ENCODE data around the gene C18orf54. TPM values are rescaled to one million over a fixed set of nuclear protein-coding genes. Genes with fewer than 3 reads are reported as not detected.
"Not testable (repeated sequence)": the region's sequence is repeated elsewhere in the genome, so short reads cannot be mapped to it uniquely, and the experiment has no call there.

Gene C18orf54
- 5.0 TPM for polyA plus RNA-seq (ENCODE audit: insufficient read length)

DNA sequence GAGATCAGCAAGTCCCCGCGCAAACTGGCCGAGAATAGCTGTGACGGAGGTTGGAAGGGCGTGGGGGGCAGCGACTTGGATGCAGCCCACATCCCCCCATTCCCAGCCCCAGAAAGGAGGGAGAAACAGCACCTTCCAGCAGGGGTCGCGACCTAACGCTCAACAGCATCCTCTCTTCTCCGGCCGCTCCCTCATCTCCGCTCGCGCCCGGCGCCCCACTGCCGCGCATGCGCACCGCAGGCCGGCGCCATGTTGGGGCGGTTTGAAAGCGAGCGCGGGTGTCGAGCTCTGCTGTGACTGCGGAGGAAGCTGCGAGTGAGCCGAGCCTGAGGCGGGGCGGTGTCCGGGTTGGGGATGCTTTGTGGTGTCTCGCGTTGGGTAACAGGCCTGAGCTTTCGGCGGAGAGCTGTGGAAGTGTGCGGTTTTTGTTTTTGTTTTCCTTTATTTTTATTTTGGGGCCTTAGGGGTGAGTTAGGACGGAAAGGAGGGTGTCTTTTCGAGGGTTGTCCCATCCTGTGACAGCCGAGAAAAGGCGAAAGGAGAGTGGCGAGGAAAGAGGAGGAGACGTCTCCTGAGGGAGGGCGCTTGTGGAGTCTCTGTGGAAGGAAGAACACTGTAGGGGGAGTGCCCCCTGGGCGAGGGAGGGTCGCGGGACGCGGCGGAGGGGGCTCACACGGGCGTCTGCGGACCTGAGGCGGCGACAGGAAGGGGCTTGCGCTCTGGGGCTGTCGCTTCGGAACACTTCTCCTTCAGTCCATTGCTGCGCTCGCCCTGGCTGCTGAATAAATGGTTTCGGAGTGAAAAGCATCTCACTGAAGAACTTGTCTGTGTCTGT is at the start of gene C18orf54, which contains the start of gene STARD6:
Gene C18orf54, plus strand, starts transcription at position 247 of the 835 bp plus-strand sequence. CDS start 2,667 bp downstream, outside the sequence.
Gene STARD6, minus strand, starts transcription at position 199 of the 835 bp plus-strand sequence. CDS start 3,285 bp downstream, outside the sequence.
- DNase-seq = peak; percentile 95

DNA sequence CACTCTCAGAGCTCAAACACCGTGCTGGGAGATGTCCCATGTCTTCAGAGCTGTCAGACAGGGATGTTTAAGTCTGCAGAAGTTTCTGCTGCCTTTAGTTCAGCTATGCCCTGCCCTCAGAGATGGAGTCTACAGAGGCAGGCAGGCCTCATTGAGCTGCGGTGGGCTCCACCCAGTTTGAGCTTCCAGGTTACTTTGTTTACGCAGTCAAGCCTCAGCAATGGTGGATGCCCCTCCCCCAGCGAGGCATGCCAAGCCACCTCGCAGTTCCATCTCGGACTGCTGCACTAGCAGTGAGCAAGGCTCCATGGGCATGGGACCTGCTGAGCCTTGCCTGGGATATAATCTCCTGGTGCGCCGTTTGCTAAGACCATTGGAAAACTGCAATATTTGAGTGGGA is 48.1 kb upstream of the C18orf54 start:
- not testable (repeated sequence) for DNase-seq

DNA sequence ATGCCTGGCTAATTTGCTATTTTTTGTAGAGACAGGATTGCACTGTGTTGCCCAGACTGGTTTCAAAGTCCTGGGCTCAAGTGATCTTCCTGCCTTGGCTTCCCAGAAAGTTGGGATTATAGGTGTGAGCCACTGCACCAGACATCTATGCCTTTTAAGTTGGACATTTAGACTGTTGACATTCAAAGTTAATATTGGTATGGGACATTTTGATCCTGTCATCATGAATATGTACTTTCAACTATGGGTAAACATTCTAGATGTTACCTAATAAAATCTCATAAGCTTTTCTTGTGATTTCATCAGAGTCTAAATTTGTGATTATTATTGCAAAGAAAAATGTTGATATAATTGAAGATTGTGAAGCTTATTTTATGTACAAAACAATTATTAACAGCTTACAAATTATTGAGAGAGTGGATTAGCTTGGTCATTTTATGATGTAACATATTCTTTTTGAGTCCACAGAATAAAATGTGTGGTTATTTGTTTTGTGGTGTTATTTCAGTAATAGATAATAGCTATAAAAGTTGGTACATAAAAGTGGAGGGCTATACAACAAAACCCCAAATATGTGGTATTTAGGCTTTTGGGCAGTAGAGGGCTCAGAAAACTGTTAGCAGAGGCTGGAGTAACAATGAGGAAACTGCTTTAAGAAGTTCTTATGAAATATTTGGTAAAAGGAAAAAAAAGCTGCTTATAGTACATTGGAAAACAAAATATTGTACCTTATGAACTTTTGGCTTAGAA is 41.5 kb upstream of the C18orf54 start:
- DNase-seq = no peak

DNA sequence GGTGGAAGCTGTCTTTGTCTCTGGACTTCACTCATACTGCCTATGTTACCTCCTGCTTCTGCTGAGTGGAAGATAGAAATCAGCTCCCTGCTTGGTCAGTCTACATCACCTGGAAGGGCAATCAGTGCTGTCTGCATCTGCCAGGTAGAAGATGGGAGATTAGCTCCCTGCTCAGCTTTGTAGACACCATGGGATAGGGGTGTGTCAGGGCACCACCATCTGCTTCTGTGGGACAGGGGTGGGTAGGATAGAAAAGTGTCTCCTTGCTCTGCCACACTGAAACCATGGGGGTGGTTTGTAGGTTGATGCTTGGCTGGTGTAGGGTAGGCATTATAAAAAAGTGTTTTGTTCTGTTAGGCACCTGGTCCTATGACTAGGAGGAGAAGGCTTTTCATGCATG is 34.1 kb upstream of the C18orf54 start:
- no peak for DNase-seq

DNA sequence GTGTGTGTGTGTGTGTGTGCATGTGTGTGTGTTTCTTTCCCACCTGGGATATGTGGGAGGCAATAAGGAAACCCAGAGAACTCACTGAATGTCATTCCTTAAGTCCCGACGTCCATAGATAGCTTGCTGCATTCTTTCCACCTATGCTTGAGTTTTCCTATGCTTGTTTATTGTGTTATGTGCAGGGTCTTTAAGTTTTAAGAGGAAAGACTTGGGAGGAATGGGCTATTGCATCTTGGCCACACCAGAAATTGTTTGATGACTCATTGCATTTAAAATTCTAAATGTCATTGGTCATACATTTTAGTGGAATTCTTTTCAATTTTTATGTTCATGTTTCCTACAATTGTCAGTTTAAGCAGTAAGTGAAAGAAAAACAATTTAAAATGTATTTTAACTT is 33.7 kb upstream of the C18orf54 start:
- no peak for DNase-seq

DNA sequence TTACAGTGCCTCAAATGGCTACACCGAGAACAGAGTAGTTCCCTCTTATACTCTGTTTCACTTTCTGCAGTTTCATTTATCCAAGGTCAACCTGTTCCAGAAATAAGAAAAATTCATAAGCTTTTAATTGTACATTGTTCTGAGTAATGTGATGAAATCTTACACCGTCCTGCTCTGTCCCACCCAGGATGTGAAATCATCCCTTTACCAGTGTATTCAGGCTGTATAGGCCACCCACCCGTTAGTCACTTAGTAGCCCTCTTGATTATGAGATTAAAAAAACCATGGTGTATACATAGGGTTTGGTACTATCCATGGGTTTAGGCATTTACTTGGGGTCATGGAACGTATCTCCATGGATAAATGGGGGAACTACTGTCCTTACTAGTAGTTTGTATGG is 29.9 kb upstream of the C18orf54 start:
- DNase-seq = no peak

DNA sequence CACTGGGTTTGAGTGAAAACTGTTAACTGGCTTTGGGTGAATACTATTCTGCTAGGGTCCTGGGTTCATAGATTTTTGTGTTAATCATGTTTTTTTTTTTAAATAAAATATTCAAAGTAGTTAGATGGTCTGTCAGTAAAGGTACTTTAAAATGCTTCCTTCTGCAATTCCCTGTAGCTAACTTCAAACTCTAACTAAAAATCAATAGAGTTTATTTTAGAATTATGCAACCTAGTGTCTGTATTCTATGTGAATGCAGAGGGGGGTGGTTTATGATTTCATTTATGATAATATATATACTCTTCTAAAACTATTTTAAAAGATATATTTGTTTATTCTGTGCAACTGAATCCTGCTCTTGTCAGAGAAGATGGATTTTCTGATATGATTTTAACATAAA is 27.9 kb upstream of the C18orf54 start:
- no peak for DNase-seq

DNA sequence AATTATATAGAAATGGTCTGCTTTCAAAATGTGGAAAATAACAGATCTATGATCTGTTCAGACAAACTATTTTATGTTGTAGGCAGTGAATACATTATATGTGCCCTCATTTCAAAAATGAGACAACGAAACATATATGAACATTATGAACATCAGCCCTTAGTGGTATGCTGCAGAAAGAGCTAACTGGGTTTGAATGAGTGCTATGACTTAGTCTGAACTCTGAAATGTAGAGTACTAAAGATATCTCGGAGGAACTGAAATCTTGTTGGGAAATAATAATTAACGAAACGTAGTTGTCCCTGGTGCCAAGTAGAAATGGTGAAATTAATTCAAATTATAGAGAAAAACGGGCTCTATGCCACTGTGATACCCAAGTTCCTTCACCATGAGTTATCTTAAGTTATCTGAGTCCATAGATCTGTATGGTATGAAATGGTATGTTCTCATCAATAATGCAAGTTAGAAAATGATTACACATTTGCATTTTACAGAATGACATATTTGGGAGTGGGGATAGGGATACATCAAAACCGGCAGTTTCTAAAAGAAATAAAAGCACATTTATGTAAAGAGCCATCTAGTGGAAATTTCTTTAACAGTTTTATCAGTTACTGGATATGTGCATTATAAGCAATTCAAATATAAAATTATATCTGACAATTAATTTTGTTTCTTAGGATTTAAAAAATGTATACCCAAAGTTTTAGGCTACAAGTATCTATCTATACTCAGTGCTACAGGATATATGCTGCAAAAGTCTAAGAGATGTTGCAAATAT is 26.7 kb upstream of the C18orf54 start:
- DNase-seq = no peak

DNA sequence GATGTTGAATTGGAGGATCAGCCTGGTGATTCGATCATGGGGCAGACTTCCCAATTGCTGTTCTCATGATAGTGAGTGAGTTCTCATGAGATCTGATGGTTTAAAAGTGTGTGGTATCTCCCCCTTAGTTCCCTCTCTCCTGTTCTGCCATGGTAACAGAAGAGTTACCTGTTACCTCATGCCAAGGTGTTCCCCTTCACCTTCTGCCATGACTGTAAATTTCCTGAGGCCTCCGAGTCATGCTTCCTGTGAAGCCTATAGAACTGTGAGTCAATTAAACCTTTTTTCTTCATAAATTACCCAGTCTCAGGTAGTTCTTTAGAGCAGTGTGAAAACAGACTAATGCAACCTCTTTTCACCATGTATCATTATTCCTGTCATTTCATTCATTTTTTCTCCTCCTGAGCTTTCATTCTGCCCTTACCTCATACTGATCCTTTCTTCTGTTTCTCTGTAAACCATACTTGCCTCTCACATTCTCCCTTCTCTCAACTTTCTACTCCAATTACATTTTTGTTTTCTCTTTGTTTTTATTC is 22.0 kb upstream of the C18orf54 start:
- no peak for DNase-seq

DNA sequence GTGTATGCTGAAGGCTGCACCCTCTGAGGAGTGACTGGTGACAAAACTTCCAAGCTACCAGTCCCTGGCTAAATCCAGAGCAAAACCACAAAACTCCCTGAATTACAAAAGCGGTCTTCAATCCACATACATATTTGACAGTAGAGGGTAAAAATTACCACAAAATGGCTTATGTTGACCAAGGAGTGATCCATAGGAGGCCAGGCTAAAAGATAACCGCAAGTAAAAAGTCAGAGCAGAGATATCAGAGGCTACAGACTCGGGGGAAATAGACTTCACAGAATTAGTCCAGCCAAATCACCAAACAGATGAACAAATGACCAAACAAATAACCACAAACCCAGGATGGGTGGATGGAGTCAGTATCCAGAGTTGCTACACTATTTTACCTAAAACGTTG is 19.5 kb upstream of the C18orf54 start:
- no peak for DNase-seq

DNA sequence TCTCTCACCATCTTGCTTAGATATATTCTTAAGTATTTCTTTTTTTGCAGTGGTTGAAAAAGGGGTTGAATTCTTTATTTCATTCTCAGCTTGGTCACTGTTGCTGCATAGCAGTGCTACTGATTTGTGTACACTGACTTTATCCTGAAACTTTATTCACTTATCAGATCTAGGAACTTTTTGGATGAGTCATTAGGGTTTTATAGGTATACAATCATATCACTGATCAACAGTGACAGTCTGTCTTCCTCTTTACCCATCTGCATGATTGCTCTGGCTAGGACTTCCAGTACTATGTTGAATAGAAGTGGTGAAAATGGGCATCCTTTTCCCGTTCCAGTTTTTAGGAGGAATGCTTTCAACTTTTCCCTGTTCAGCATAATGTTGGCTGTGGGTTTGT is 6.5 kb upstream of the C18orf54 start:
- DNase-seq = no peak

DNA sequence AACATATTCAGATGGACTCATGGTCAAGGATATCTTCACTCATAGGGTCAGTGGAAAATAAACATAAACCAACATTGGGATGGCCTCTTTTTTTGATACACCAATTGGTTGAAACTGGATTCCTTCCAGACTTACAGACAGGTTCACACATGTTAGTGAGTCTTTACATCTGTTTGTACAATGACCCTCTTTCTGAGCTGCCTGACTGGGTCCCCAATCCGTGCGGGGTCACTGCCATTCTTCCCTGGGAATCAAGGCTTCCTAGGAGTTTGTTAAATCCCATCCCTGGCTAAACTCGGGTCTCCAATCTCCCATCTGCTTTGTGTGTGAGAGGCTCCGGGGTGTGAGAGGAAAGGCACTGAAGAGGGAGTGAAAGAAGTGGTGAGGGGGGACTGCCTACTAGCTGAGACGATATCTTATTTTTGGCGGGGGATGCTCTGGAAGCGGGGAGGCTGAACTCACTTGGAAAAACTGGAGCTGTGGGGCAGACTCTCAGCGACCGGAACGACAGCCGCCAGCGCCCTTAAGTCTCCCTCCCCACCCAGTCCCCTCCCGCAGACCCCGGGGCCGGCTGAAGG is 535 bp upstream of the C18orf54 start:
- peak; percentile 19 for DNase-seq

DNA sequence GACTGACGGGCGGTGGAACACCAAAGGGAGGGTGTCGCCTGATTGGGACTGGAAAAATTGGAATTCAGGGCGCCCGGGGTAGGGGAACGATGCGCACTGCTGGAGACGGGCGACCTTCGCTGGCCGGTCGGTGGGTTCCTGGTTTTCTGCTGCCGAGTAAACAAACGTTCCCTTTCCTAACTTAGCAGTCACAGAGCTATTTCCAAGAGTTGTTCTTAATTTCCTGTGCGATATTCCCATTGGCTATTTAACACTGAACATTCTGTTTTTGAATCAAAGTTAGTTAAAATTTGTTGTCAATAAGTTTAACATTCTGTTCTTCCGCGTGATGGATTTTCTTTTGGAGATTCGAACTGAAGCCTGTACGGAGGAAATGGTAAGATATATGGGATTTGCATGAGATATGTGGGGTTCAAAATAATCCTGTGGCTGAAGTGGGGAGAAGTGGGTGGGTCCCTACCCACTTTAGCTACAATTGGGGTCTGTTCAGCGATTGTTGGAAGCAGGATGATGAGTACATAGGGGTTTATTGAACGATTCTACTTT is 862 bp downstream of the C18orf54 start:
- DNase-seq = peak; percentile 16

DNA sequence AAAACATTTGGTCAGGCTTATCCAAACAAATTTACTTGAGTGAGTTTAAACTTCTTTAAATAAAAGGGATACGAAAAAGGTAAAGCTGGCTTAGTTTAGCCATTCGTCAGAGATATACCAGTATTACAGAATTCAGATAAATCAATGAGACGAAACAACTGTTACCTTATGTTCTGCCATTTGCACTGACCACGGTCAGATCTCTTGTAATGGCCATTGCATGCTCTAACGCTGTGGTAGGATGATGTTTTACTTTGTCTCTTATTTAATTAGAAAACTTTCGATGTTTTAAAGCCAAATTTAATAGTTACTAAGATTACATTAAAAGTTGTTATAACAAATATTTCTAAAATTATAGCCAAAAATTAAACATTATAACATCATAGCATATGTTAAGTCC is 1.5 kb downstream of the C18orf54 start:
- no peak for DNase-seq

DNA sequence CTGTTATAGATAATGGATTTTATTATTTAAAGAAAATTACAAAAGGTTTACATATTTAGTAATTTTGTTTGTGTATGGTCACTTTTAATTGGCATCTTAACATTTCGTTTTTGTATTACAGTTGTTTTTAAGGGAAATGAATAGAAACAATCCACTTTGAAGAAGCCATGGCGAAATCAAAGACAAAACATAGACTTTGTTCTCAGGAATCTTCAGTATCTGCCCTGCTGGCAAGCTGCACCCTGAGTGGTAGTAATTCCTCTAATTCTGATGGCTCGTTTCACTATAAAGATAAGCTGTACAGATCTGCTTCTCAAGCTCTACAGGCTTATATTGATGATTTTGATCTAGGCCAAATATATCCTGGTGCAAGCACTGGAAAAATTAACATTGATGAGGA is 2.7 kb downstream of the C18orf54 start:
- DNase-seq = no peak

DNA sequence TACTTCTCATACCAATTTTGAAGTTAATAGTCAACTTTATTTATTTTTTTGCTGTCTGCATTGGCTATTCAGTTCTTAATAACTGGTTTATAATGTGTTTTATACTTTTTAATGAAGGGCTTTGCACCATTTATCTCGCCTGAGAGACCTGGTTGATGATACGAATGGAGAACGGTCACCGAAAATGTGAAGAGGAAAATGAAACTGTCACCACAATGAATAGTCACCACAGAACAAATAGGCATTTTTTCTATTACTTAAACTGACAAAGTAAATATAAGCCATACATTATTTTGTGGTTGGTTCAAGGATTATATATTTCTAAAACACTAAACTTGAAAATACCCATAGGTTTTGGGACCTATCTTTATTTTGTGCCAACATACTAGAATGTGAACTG is 20.4 kb downstream of the C18orf54 start:
- DNase-seq = no peak

DNA sequence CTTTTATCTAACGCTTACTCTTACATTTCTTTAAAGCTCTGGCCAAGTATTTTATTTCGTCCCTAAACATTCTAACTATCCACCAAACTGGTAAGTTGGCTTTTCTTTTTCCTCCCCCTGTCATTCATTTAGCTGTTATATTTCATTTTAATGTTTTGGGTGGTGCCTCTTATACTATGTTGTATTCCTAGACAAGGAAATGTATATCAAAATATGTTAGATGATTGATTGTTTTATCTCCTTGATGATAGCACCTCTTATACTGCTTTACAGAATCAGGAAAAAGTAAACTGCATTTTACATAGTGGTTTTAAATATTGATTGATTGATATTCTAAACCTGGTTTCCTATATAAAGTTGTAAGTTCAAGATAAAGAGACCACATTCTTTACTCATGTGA is 23.9 kb downstream of the C18orf54 start:
- no peak for DNase-seq

DNA sequence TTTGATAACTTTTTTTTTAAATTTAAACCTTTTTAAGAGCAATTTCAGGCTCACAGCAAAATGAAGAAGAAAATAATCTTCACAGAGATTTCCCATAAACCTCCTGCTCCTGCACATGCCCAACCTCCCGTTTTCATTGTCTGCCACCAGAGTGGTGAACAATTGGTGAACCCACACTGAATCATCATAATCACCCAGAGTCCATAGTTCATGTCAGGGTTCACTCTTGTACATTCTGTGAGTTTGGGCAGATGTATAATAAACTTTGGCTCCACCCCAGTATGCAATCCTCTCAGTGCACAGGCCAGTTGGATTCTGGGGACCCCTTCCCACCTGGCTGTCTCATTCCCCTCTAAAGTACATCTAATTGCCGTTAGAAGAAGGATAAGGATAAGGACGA is 24.4 kb downstream of the C18orf54 start:
- DNase-seq = no peak

DNA sequence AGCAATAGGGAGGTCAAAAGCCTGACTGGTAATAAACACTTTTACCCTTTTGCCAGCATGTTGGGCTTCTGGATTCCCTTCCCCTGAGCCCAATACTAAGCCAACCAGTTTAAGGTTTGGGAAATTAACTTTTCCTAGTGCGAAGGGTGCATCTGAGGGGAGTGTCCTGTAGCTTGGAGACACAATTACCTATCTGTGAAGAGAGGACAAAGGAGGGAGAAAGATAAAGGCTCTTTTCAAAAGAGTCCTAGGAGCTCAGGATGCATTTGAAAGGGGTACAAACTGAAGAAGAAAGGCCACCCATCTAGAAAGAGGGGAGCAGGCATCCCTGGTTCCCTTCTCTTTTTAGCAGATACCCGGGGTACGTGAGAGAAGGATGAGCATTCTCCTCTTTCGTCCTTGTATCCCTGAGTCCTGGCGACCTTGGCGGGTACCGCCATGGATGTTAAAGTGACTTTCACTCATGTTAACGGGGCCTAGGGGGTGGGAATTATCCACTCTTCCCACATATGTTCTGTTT is 25.1 kb downstream of the C18orf54 start:
- no peak for DNase-seq

DNA sequence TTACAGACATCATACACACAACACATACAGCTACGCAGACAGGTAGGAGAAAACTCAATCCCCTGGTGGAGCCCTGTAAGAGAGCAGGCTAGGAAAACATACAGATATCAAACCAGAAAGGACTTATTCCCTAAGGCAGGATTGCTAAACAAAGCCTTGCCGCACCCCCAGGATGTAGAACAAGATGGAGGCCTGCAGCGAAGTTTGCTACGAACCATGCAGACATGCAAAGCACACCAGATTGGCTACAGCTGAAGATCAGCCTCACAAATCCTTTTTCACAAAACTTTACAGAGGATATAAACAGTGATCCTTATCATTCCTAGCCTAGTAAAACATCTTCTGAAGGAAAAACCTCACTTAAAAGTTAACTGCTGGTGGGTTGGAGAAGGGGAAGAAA is 28.3 kb downstream of the C18orf54 start:
- no peak for DNase-seq

DNA sequence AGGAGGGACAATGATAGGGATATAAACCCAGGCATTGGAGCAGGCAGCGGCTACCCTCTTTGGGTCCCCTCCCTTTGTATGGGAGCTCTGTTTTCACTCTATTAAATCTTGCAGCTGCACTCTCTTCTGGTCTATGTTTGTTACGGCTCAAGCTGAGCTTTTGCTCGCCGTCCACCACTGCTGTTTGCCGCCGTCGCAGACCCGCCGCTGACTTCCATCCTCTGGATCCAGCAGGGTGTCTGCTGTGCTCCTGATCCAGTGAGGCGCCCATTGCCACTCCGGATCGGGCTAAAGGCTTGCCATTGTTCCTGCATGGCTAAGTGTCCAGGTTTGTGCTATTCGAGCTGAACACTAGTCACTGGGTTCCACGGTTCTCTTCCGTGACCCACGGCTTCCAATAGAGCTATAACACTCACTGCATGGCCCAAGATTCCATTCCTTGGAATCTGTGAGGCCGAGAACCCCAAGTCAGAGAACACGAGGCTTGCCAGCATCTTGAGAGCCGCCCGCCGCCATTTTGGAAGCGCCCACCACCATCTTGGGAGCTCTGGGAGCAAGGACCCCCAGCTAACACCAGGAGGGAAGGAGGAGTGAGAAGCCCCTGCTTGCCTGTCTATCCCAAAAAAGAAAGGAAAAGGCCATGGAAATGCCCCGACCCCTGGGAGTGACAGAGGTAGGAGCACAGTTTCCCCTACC is 29.2 kb downstream of the C18orf54 start:
- not testable (repeated sequence) for DNase-seq

Measured in hindlimb muscle (tissue), 1 donor.